Activated naive CD4-positive, alpha-beta T cell treated with anti-CD3 and anti-CD28 coated beads for 36 hours (primary cell): ENCODE data around the gene ENTHD1. TPM values are rescaled to one million over a fixed set of nuclear protein-coding genes. Genes with fewer than 3 reads are reported as not detected.
"Not testable (repeated sequence)": the region's sequence is repeated elsewhere in the genome, so short reads cannot be mapped to it uniquely, and the experiment has no call there.

Experiments used
- CTCF ChIA-PET: fragments of 350-600 bp; sonication (Branson Sonifier 250); formaldehyde crosslinking; loops from one replicate; lab custom pipeline; 2021; ENCODE audit warnings: antibody characterized with exemption; lab: Charles Lee
- DNase-seq: peaks from one replicate; pipeline ENCODE4 v3.0.0-alpha.2; 2020
- H3K27ac Mint-ChIP-seq: one replicate; pipeline ENCODE4 v1.8.0; 2021; ENCODE audit warnings: mild to moderate bottlenecking, mixed read lengths
- H3K27me3 Mint-ChIP-seq: one replicate; pipeline ENCODE4 v1.8.0; 2021; ENCODE audit warnings: low read depth, mixed read lengths
- H3K36me3 Mint-ChIP-seq: one replicate; pipeline ENCODE4 v1.8.0; 2021; ENCODE audit warnings: low read depth, mixed read lengths
- H3K4me1 Mint-ChIP-seq: one replicate; pipeline ENCODE4 v1.8.0; 2021; ENCODE audit warnings: low read depth, mixed read lengths
- H3K4me3 Mint-ChIP-seq: one replicate; pipeline ENCODE4 v1.8.0; 2021; ENCODE audit warnings: mild to moderate bottlenecking, moderate library complexity, mixed read lengths
- H3K9me3 Mint-ChIP-seq: one replicate; pipeline ENCODE4 v1.8.0; 2021; ENCODE audit warnings: mixed read lengths
- intact Hi-C: fragments of 100-400 bp; cut with micrococcal nuclease; formaldehyde crosslinking; loops from one replicate; pipeline ENCODE4 v1.15.1; 2023
- total RNA-seq, 2 experiments: library from RNA; stranded (reverse); gene quantifications; one replicate each; pipeline ENCODE4 v1.2.3, GENCODE V29; 2021

The ENTHD1 gene
- total RNA-seq, 2 experiments from 2014 or later, result 0.64 to 0.81 TPM

GRCh38 chr22:39897841-39898240 lies 4.3 kb upstream of the ENTHD1 start:
- Mint-ChIP-seq H3K4me3 (no peak overlapping the region), H3K9me3 (no peaks in the 10 kb centered on the region), H3K27ac (no peak overlapping the region), H3K4me1 (peaks cover 18% of the 10 kb centered on the region), H3K27me3 (no peaks in the 10 kb centered on the region), H3K36me3 (peaks cover 5% of the 10 kb centered on the region)
- intact Hi-C loops, result loop anchor here (10.0 kb wide), 1 partner anchor 117 kb away; no protein-coding TSS in a partner anchor
- no peak for DNase-seq
- CTCF ChIA-PET, result interaction anchor here (1.3 kb wide), 1 partner anchor 24 kb away, joined by 3 read pairs; no protein-coding TSS in a partner anchor

DNA sequence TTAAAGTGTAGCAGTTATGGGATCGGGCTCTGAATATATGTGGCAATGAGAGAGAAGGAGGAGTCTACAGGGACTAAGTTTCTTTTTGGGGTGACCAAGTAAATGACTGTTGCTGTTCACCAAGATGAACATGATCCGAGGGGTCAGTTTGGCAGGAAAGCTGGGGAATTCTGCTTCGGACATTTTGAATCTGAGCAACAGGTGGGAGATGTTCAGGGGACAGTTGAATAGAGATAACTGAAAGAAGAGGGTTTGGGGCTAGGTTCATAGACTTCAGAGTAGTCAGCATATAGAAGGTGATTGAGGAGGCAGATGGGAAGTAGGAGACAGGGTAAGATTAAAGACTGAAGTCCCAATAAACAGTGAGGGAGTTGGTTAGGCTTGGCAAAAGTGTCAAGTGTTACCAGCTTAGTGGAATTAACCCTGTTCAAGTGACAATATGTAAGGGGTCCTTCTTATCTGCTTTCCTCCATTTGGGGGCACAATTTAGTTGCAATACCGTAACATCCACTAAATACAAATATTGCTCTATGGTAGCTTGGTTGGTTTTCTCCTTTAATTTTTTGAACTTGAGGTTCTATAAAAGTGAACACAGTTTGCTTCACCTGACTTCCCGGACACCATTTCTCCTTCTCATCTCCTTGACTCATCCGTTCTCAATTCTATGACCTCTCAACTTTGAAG lies 2.9 kb upstream of the ENTHD1 start:
- no peak for DNase-seq
- intact Hi-C loops, result loop anchor here (10.0 kb wide), 1 partner anchor 118 kb away; no protein-coding TSS in a partner anchor
- Mint-ChIP-seq H3K27ac (no peak overlapping the region), H3K27me3 (no peaks in the 10 kb centered on the region), H3K9me3 (no peaks in the 10 kb centered on the region), H3K36me3 (no peaks in the 10 kb centered on the region), H3K4me3 (no peak overlapping the region), H3K4me1 (peaks cover 27% of the 10 kb centered on the region)
- CTCF ChIA-PET, result interaction anchor here (1.2 to 1.3 kb wide), 2 partner anchors 22 to 128 kb away, joined by 3 to 10 read pairs; no protein-coding TSS in a partner anchor

GRCh38 chr22:39895682-39896081 lies 2.1 kb upstream of the ENTHD1 start:
- Mint-ChIP-seq H3K9me3 (no peaks in the 10 kb centered on the region), H3K27me3 (no peaks in the 10 kb centered on the region), H3K36me3 (no peaks in the 10 kb centered on the region), H3K27ac (no peak overlapping the region), H3K4me1 (peaks cover 24% of the 10 kb centered on the region), H3K4me3 (no peak overlapping the region)
- CTCF ChIA-PET, result no interaction called here
- no peak for DNase-seq
- intact Hi-C loops, result loop anchor here (10.0 kb wide), 1 partner anchor 119 kb away; no protein-coding TSS in a partner anchor

DNA sequence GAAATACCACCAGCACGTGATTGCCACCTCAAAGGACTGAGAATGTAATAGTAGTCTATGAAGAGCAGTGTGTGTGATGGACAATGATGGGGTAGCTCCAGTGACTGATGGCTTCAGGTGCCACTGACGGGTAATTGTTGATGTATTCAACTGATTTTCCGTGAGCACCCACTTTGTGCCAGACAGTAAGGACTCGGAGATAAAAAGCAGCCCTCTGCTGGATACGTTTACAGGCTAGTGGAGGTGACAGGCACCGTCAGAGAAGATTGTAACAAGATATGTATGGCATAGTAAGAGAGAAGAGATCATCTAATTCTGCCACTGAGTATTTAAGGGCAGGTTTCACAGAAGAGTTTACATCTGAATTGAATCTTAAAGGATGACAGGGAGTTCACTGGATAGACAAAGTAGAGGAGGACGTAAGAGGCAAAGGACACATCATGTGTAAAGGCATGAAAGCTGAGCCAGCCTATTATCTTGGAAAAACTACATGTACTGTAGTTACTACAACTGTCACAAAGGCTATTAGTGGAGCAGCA lies 1.1 kb upstream of the ENTHD1 start:
- H3K27me3 Mint-ChIP-seq, result no peaks in the 10 kb centered on the region
- no peaks in the 10 kb centered on the region for H3K36me3 Mint-ChIP-seq
- no peak overlapping the region for H3K27ac Mint-ChIP-seq
- H3K4me3 Mint-ChIP-seq, result no peak overlapping the region
- H3K9me3 Mint-ChIP-seq, result no peaks in the 10 kb centered on the region
- CTCF ChIA-PET, result no interaction called here
- DNase-seq, result no peak
- intact Hi-C loops, result loop anchor here (10.0 kb wide), 1 partner anchor 120 kb away; no protein-coding TSS in a partner anchor
- H3K4me1 Mint-ChIP-seq, result peaks cover 15% of the 10 kb centered on the region

GRCh38 chr22:39889924-39890323 lies 3.6 kb downstream of the ENTHD1 start:
- H3K36me3 Mint-ChIP-seq, DNase-seq, H3K4me3 Mint-ChIP-seq, H3K9me3 Mint-ChIP-seq, H3K27ac Mint-ChIP-seq, H3K4me1 Mint-ChIP-seq, CTCF ChIA-PET, H3K27me3 Mint-ChIP-seq: not testable (repeated sequence)
- intact Hi-C loops, result loop anchor here (10.0 kb wide), 1 partner anchor 125 kb away; no protein-coding TSS in a partner anchor

GRCh38 chr22:39883057-39883456 lies 10.5 kb downstream of the ENTHD1 start:
- CTCF ChIA-PET, result no interaction called here
- no peaks in the 10 kb centered on the region for H3K36me3 Mint-ChIP-seq
- no peak for DNase-seq
- peaks cover 6% of the 10 kb centered on the region for H3K4me1 Mint-ChIP-seq
- intact Hi-C loops, result no loop called here
- no peak overlapping the region for H3K4me3 Mint-ChIP-seq
- no peaks in the 10 kb centered on the region for H3K27me3 Mint-ChIP-seq
- no peak overlapping the region for H3K27ac Mint-ChIP-seq
- H3K9me3 Mint-ChIP-seq, result no peaks in the 10 kb centered on the region

GRCh38 chr22:39880722-39881121 lies 12.8 kb downstream of the ENTHD1 start:
- Mint-ChIP-seq H3K4me3 (no peak overlapping the region), H3K9me3 (no peaks in the 10 kb centered on the region), H3K27ac (no peak overlapping the region), H3K27me3 (no peaks in the 10 kb centered on the region), H3K36me3 (no peaks in the 10 kb centered on the region), H3K4me1 (peaks cover 13% of the 10 kb centered on the region)
- DNase-seq, result no peak
- intact Hi-C loops, result no loop called here
- CTCF ChIA-PET, result no interaction called here

- Mint-ChIP-seq H3K4me1 (peaks cover 27% of the 10 kb centered on the region), H3K4me3 (no peak overlapping the region), H3K36me3 (no peaks in the 10 kb centered on the region), H3K27ac (no peak overlapping the region), H3K27me3 (no peaks in the 10 kb centered on the region), H3K9me3 (no peaks in the 10 kb centered on the region)
- intact Hi-C loops, result no loop called here
- CTCF ChIA-PET, result no interaction called here
- no peak for DNase-seq
These were observed 16.3 kb downstream of the ENTHD1 start for GRCh38 chr22:39877079-39877845.

- intact Hi-C loops, CTCF ChIA-PET, H3K36me3 Mint-ChIP-seq, H3K27ac Mint-ChIP-seq, H3K4me3 Mint-ChIP-seq, H3K9me3 Mint-ChIP-seq, DNase-seq, H3K27me3 Mint-ChIP-seq: not testable (repeated sequence)
- peaks cover 27% of the 10 kb centered on the region for H3K4me1 Mint-ChIP-seq
These were observed 18.2 kb downstream of the ENTHD1 start for GRCh38 chr22:39875176-39875885.

- CTCF ChIA-PET, result interaction anchor here (0.6 to 1.0 kb wide), 3 partner anchors 23 to 68 kb away, joined by 3 to 6 read pairs (median 5); no protein-coding TSS in a partner anchor
- Mint-ChIP-seq H3K4me1 (peaks cover 25% of the 10 kb centered on the region), H3K36me3 (no peaks in the 10 kb centered on the region), H3K4me3 (no peak overlapping the region), H3K27ac (no peak overlapping the region), H3K9me3 (no peaks in the 10 kb centered on the region), H3K27me3 (no peaks in the 10 kb centered on the region)
- DNase-seq, result peak; percentile 42
- intact Hi-C loops, result no loop called here
These were observed 19.6 kb downstream of the ENTHD1 start for GRCh38 chr22:39873965-39874364.

DNA sequence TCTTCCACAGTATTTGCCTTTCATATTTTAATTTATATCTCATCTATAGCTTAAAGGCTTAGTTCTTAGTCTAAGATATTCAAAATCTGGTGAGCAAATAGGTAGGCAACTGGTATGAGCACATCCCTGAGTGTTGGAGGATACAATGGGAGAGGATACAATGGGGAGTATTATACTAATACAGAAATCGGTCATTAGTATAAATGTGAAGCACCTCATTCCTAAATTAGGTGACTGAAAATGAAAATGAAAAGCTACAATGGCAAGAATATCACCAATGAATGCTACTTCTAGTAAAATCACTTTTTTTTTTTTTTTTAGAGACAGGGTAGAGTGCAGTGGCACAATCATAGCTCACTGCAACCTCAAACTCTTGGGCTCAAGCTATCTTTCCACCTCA lies 21.0 kb downstream of the ENTHD1 start:
- Mint-ChIP-seq H3K36me3 (peaks cover 2% of the 10 kb centered on the region), H3K9me3 (no peaks in the 10 kb centered on the region), H3K4me1 (peaks cover 18% of the 10 kb centered on the region), H3K4me3 (no peak overlapping the region), H3K27me3 (no peaks in the 10 kb centered on the region), H3K27ac (no peak overlapping the region)
- no peak for DNase-seq
- intact Hi-C loops, result no loop called here
- CTCF ChIA-PET, result interaction anchor here (0.7 kb wide), 1 partner anchor 12 kb away, joined by 3 read pairs; no protein-coding TSS in a partner anchor
